H9 (cell line): ENCODE results near the gene NR3C2. TPM values are rescaled to one million over a fixed set of nuclear protein-coding genes. Genes with fewer than 3 reads are reported as not detected.
A peak's percentile ranks its signal among the peaks of the same experiment; 100 is the strongest.

ENCODE experiments used
- DNase-seq: peaks from one replicate; pipeline ENCODE4 v3.0.0-alpha.2; 2017
- H2AFZ ChIP-seq: one replicate; pipeline ENCODE4 v1.6.1; 2013; ENCODE audit warnings: mild to moderate bottlenecking, low read length, control low read depth, moderate library complexity
- H2AK5ac ChIP-seq: 2 replicates; pipeline ENCODE4 v1.6.1; 2013; ENCODE audit warnings: low read length, control low read depth, mixed read lengths; ENCODE audit not compliant: insufficient read length
- H2BK120ac ChIP-seq: one replicate; pipeline ENCODE4 v1.6.1; 2013; ENCODE audit warnings: low read depth, mild to moderate bottlenecking, low read length, control low read depth, inconsistent platforms; ENCODE audit not compliant: poor library complexity, severe bottlenecking
- H2BK12ac ChIP-seq: 2 replicates; pipeline ENCODE4 v1.6.1; 2013; ENCODE audit warnings: low read length, control low read depth, mixed read lengths, low read depth; ENCODE audit not compliant: insufficient read length
- H2BK15ac ChIP-seq: 2 replicates; pipeline ENCODE4 v1.6.1; 2013; ENCODE audit warnings: low read depth, low read length, control low read depth
- H2BK20ac ChIP-seq: one replicate; pipeline ENCODE4 v1.6.1; 2013; ENCODE audit warnings: low read depth, mild to moderate bottlenecking, low read length, control low read depth, inconsistent platforms; ENCODE audit not compliant: poor library complexity, severe bottlenecking
- H2BK5ac ChIP-seq: 2 replicates; pipeline ENCODE4 v1.6.1; 2013; ENCODE audit warnings: low read length, control low read depth, mixed read lengths; ENCODE audit not compliant: insufficient read length
- H3K14ac ChIP-seq: 2 replicates; pipeline ENCODE4 v1.6.1; 2013; ENCODE audit warnings: low read length, control low read depth; ENCODE audit not compliant: insufficient read depth
- H3K18ac ChIP-seq: 2 replicates; pipeline ENCODE4 v1.6.1; 2013; ENCODE audit warnings: low read depth, mild to moderate bottlenecking, mixed read lengths, low read length, control low read depth; ENCODE audit not compliant: insufficient read length
- H3K23ac ChIP-seq: 2 replicates; pipeline ENCODE4 v1.6.1; 2013; ENCODE audit warnings: low read length, control low read depth, mixed read lengths, low read depth; ENCODE audit not compliant: insufficient read length
- H3K23me2 ChIP-seq: 2 replicates; pipeline ENCODE4 v1.6.1; 2013; ENCODE audit warnings: low read depth, mild to moderate bottlenecking, mixed read lengths, low read length, control low read depth; ENCODE audit not compliant: insufficient read length, poor library complexity, severe bottlenecking
- H3K27ac ChIP-seq: 2 replicates; pipeline ENCODE4 v1.5.1; 2013; ENCODE audit warnings: low read length, control low read depth, mixed read lengths, low read depth; ENCODE audit not compliant: insufficient read length
- H3K27me3 ChIP-seq: 2 replicates; pipeline ENCODE4 v1.6.1; 2013; ENCODE audit warnings: low read length, control low read depth, inconsistent platforms; ENCODE audit not compliant: insufficient read depth
- H3K4ac ChIP-seq: 2 replicates; pipeline ENCODE4 v1.6.1; 2013; ENCODE audit warnings: low read depth, mild to moderate bottlenecking, control low read depth, inconsistent platforms, low read length, moderate library complexity
- H3K4me1 ChIP-seq: 2 replicates; pipeline ENCODE4 v1.6.1; 2013; ENCODE audit warnings: low read length, control low read depth, inconsistent platforms; ENCODE audit not compliant: insufficient read depth
- H3K4me2 ChIP-seq: 2 replicates; pipeline ENCODE4 v1.6.1; 2013; ENCODE audit warnings: low read length, control low read depth, mixed read lengths; ENCODE audit not compliant: insufficient read length, insufficient read depth
- H3K56ac ChIP-seq: 2 replicates; pipeline ENCODE4 v1.6.1; 2013; ENCODE audit warnings: low read depth, mild to moderate bottlenecking, mixed read lengths, low read length, control low read depth; ENCODE audit not compliant: insufficient read length
- H3K79me1 ChIP-seq: 2 replicates; pipeline ENCODE4 v1.6.1; 2013; ENCODE audit warnings: low read depth, mild to moderate bottlenecking, moderate library complexity, low read length, control low read depth, inconsistent platforms; ENCODE audit not compliant: insufficient read depth, poor library complexity, severe bottlenecking
- H3K79me2 ChIP-seq: 2 replicates; pipeline ENCODE4 v1.6.1; 2013; ENCODE audit warnings: low read length, control low read depth, inconsistent platforms; ENCODE audit not compliant: insufficient read depth
- H3K9ac ChIP-seq: 2 replicates; pipeline ENCODE4 v1.6.1; 2013; ENCODE audit warnings: low read length, control low read depth, mixed read lengths; ENCODE audit not compliant: insufficient read length; ENCODE audit errors: extremely low read depth
- H3K9me3 ChIP-seq: one replicate; pipeline ENCODE4 v1.6.1; 2013; ENCODE audit warnings: low read depth, low read length, inconsistent platforms; ENCODE audit not compliant: control insufficient read depth
- H3T11ph ChIP-seq: one replicate; pipeline ENCODE4 v1.6.1; 2013; ENCODE audit warnings: mild to moderate bottlenecking, low read length, control low read depth, inconsistent platforms
- H4K20me1 ChIP-seq: one replicate; pipeline ENCODE4 v1.6.1; 2013; ENCODE audit not compliant: control insufficient read depth, insufficient read length, insufficient read depth
- H4K5ac ChIP-seq: 2 replicates; pipeline ENCODE4 v1.6.1; 2013; ENCODE audit warnings: low read depth, mild to moderate bottlenecking, mixed read lengths, low read length, control low read depth; ENCODE audit not compliant: insufficient read length
- H4K8ac ChIP-seq: replicated peaks from 2 replicates; pipeline ENCODE4 v1.6.1; 2013; ENCODE audit warnings: low read length, control low read depth, mixed read lengths, low read depth; ENCODE audit not compliant: insufficient read length
- H4K91ac ChIP-seq: 2 replicates; pipeline ENCODE4 v1.6.1; 2013; ENCODE audit warnings: low read depth, mild to moderate bottlenecking, moderate library complexity, mixed read lengths, low read length, control low read depth; ENCODE audit not compliant: insufficient read length
- H3K27ac Mint-ChIP-seq, 3 experiments: 2 replicates in 2 of 3; 3 replicates in 1 of 3; pipeline ENCODE4 v1.8.0; 2020 to 2021; ENCODE audit warnings: mixed read lengths in 3 of 3, mild to moderate bottlenecking in 1 of 3, moderate library complexity in 1 of 3
- H3K27me3 Mint-ChIP-seq: 2 replicates; pipeline ENCODE4 v1.8.0; 2021; ENCODE audit warnings: low read depth, mild to moderate bottlenecking, moderate library complexity, mixed read lengths
- H3K36me3 Mint-ChIP-seq, 3 experiments: 2 replicates in 2 of 3; 3 replicates in 1 of 3; pipeline ENCODE4 v1.8.0; 2020 to 2021; ENCODE audit warnings: low read depth in 3 of 3, mixed read lengths in 3 of 3; ENCODE audit not compliant: insufficient read depth in 1 of 3
- H3K4me1 Mint-ChIP-seq, 2 experiments: 2 replicates each; pipeline ENCODE4 v1.8.0; 2020; ENCODE audit warnings: mixed read lengths in 2 of 2
- H3K4me3 Mint-ChIP-seq, 2 experiments: 2 replicates in 1 of 2; 3 replicates in 1 of 2; pipeline ENCODE4 v1.8.0; 2020 to 2021; ENCODE audit warnings: mild to moderate bottlenecking in 2 of 2, mixed read lengths in 2 of 2, moderate library complexity in 1 of 2
- H3K9me3 Mint-ChIP-seq, 2 experiments: 2 replicates in 1 of 2; 3 replicates in 1 of 2; pipeline ENCODE4 v1.8.0; 2020; ENCODE audit warnings: mild to moderate bottlenecking in 2 of 2, mixed read lengths in 2 of 2, moderate library complexity in 1 of 2
- CTCF ChIP-seq: fragments of 200-600 bp; sonication (generic); conservative IDR thresholded peaks from 3 replicates; pipeline ENCODE4 v1.8.0; 2021; ENCODE audit warnings: antibody characterized with exemption, mild to moderate bottlenecking
- WGBS: extraction: QIAGEN DNeasy Blood & Tissue Kit; methylation state at CpG from one replicate; pipeline ENCODE4 v1.1.7; 2013; ENCODE audit warnings: missing lambda C conversion rate, low lambda C conversion rate, mixed read lengths; ENCODE audit not compliant: insufficient read length; ENCODE audit errors: extremely low coverage; 5-methylcytosine and 5-hydroxymethylcytosine counted together
- long read RNA-seq: library from polyadenylated mRNA; unstranded; transcript quantifications from one replicate; pipeline ENCODE4 v2.0.0, GENCODE V29; 2020
- total RNA-seq: library from RNA; stranded (reverse); gene quantifications from 2 replicates; pipeline ENCODE4 v1.2.1, GENCODE V29; 2021

Gene NR3C2
- 0.86 and 1.4 TPM in 2 replicates for total RNA-seq
- long read RNA-seq, partial matches to known transcripts, result 1 of 1 reads
- long read RNA-seq, other reads (novel, unspliced or antisense), result 0 of 1 reads

- peaks cover 26 to 30% of the 10 kb centered on the region in 2 experiments for H3K4me1 Mint-ChIP-seq
- H2BK20ac ChIP-seq, result no peak within 1 kb of the TSS
- no peak within 1 kb of the TSS for H3K4ac ChIP-seq
- H3K36me3 Mint-ChIP-seq, result no peaks in the 10 kb centered on the region; a peak in 1 of 7 replicates
- no peaks in the 10 kb centered on the region for H3K79me1 ChIP-seq
- no peak within 1 kb of the TSS for H4K91ac ChIP-seq
- no peak within 1 kb of the TSS for H4K5ac ChIP-seq
- no peak within 1 kb of the TSS for H2BK5ac ChIP-seq
- no peaks in the 10 kb centered on the region for H3K9me3 ChIP-seq
- no peak within 1 kb of the TSS for H3K56ac ChIP-seq
- no peak within 1 kb of the TSS for H2AFZ ChIP-seq
- peak; percentile 99 for DNase-seq
- peak within 1 kb of the TSS; percentile 17; the same call in 1 of the 2 replicates for H3K14ac ChIP-seq
- H4K8ac ChIP-seq, result no peak within 1 kb of the TSS
- H3K27me3 ChIP-seq, result peaks cover 10% of the 10 kb centered on the region; the same call in 1 of the 2 replicates
- H3K4me3 Mint-ChIP-seq, result peak within 1 kb of the TSS; percentile 89 to 96
- H3K4me1 ChIP-seq, result no peaks in the 10 kb centered on the region; the same call in 1 of the 2 replicates
- H3K27ac ChIP-seq, result no peak within 1 kb of the TSS
- no peaks in the 10 kb centered on the region for H4K20me1 ChIP-seq
- H3K27ac Mint-ChIP-seq, result no peak within 1 kb of the TSS; a peak in 1 of 7 replicates
- no peak within 1 kb of the TSS for H2BK120ac ChIP-seq
- no peak within 1 kb of the TSS for H3K23ac ChIP-seq
- no peak within 1 kb of the TSS for H3T11ph ChIP-seq
- H3K9me3 Mint-ChIP-seq, result no peaks in the 10 kb centered on the region; a peak in 1 of 5 replicates
- H3K18ac ChIP-seq, result no peak within 1 kb of the TSS
- no peak within 1 kb of the TSS for H2AK5ac ChIP-seq
- no peak within 1 kb of the TSS for H2BK15ac ChIP-seq
- TF ChIP-seq CTCF, result no peak
- peak within 1 kb of the TSS; percentile 92 for H3K4me2 ChIP-seq
- no peaks in the 10 kb centered on the region for H3K79me2 ChIP-seq
- H3K23me2 ChIP-seq, result peaks cover 31% of the 10 kb centered on the region
- no peak within 1 kb of the TSS for H2BK12ac ChIP-seq
- H3K9ac ChIP-seq, result peak within 1 kb of the TSS; percentile 31
- peaks cover 57% of the 10 kb centered on the region for H3K27me3 Mint-ChIP-seq
- WGBS, result no CpG with 5 or more reads among the region's 65 CpGs
These were observed at the start of gene NR3C2 for GRCh38 chr4:148441986-148442831. NR3C2 (minus strand) TSS chr4:148442414.
